DND-41 (cell line): ENCODE data around the gene TRIM47.

ENCODE experiments used
- ATAC-seq: fragments of 200-7000 bp; cut with Tn5 transposase; 3 replicates; pipeline ENCODE4 v1.9.1; 2021; ENCODE audit warnings: low read depth; ENCODE audit not compliant: insufficient read depth
- DNase-seq: peaks from one replicate; pipeline ENCODE4 v3.0.0-alpha.2; 2020
- H2AFZ ChIP-seq: 2 replicates; pipeline ENCODE4 v1.6.0; 2012; ENCODE audit warnings: low read depth, low read length
- H3K27ac ChIP-seq: 2 replicates; pipeline ENCODE4 v1.5.1; 2012; ENCODE audit warnings: low read length, inconsistent platforms
- H3K27me3 ChIP-seq: fragments of 200-600 bp; sonication (generic); 2 replicates; pipeline ENCODE4 v1.6.0; 2012; ENCODE audit warnings: low read length, mild to moderate bottlenecking, inconsistent platforms; ENCODE audit not compliant: insufficient read depth, poor library complexity
- H3K36me3 ChIP-seq: 2 replicates; pipeline ENCODE4 v1.5.1; 2012; ENCODE audit warnings: low read length, inconsistent platforms; ENCODE audit not compliant: insufficient read depth
- H3K4me1 ChIP-seq: 2 replicates; pipeline ENCODE4 v1.5.1; 2012; ENCODE audit warnings: mild to moderate bottlenecking, low read length; ENCODE audit not compliant: insufficient read depth
- H3K4me2 ChIP-seq: 2 replicates; pipeline ENCODE4 v1.6.0; 2012; ENCODE audit warnings: mild to moderate bottlenecking, moderate library complexity, low read length, inconsistent platforms; ENCODE audit not compliant: insufficient read depth
- H3K4me3 ChIP-seq, 2 experiments: fragments of 200-600 bp in 1 of 2; shearing (Covaris generic) in 1 of 2; 2 replicates each; pipeline ENCODE4 v1.5.1; 2012 to 2016; ENCODE audit warnings: inconsistent platforms in 2 of 2, low read length in 2 of 2, mild to moderate bottlenecking in 2 of 2, low read depth in 1 of 2, moderate library complexity in 1 of 2
- H3K79me2 ChIP-seq: 2 replicates; pipeline ENCODE4 v1.6.0; 2012; ENCODE audit warnings: low read length, inconsistent platforms; ENCODE audit not compliant: insufficient read depth
- H3K9ac ChIP-seq: 2 replicates; pipeline ENCODE4 v1.6.0; 2012; ENCODE audit warnings: low read depth, mild to moderate bottlenecking, inconsistent platforms, low read length, moderate library complexity
- H3K9me3 ChIP-seq: 2 replicates; pipeline ENCODE4 v1.5.1; 2012; ENCODE audit warnings: low read length, moderate library complexity, mild to moderate bottlenecking, inconsistent platforms; ENCODE audit not compliant: insufficient read depth, severe bottlenecking
- H4K20me1 ChIP-seq: 2 replicates; pipeline ENCODE4 v1.6.0; 2012; ENCODE audit warnings: low read length; ENCODE audit not compliant: insufficient read depth
- CTCF ChIP-seq: IDR thresholded peaks from 2 replicates; pipeline ENCODE4 v1.5.1; 2012; ENCODE audit warnings: borderline replicate concordance, low read length, moderate library complexity, mild to moderate bottlenecking; ENCODE audit not compliant: poor library complexity, severe bottlenecking; ENCODE audit errors: extremely low read depth
- EZH2 ChIP-seq: IDR thresholded peaks from 3 replicates; pipeline ENCODE4 v1.6.1; 2012; ENCODE audit warnings: borderline replicate concordance, low read depth, mild to moderate bottlenecking, moderate library complexity, low read length, inconsistent platforms; ENCODE audit not compliant: severe bottlenecking

Gene TRIM47

GRCh38 chr17:75922173-75922961, 44.0 kb upstream of the TRIM47 start:
- H3K4me2 ChIP-seq, result no peak overlapping the region
- no peak overlapping the region for H3K9ac ChIP-seq
- no peak for ATAC-seq

GRCh38 chr17:75921596-75921995, 43.2 kb upstream of the TRIM47 start:
- Histone ChIP-seq H3K9me3 (no peaks in the 10 kb centered on the region), H4K20me1 (no peaks in the 10 kb centered on the region), H3K27ac (no peak overlapping the region), H3K36me3 (peaks cover 42% of the 10 kb centered on the region), H3K4me2 (no peak overlapping the region), H2AFZ (no peak overlapping the region), H3K27me3 (no peaks in the 10 kb centered on the region), H3K4me1 (no peaks in the 10 kb centered on the region), H3K9ac (no peak overlapping the region), H3K79me2 (no peaks in the 10 kb centered on the region), H3K4me3 (no peak overlapping the region)
- no peak for TF ChIP-seq CTCF
- no peak for TF ChIP-seq EZH2
- DNase-seq, result no peak
- ATAC-seq, result no peak

More at GRCh38 chr17:75922173-75922961, 44.0 kb upstream of the TRIM47 start:
- Histone ChIP-seq H3K79me2 (no peaks in the 10 kb centered on the region), H3K27ac (no peak overlapping the region), H3K9me3 (no peaks in the 10 kb centered on the region), H3K27me3 (no peaks in the 10 kb centered on the region), H2AFZ (no peak overlapping the region), H3K36me3 (peaks cover 49% of the 10 kb centered on the region), H3K4me3 (no peak overlapping the region), H3K4me1 (no peaks in the 10 kb centered on the region), H4K20me1 (no peaks in the 10 kb centered on the region)
- no peak for DNase-seq
- no peak for TF ChIP-seq EZH2
- TF ChIP-seq CTCF, result no peak

- no peak overlapping the region for H3K27ac ChIP-seq
- no peaks in the 10 kb centered on the region for H4K20me1 ChIP-seq
- no peak for DNase-seq
- H3K4me1 ChIP-seq, result no peaks in the 10 kb centered on the region
- peaks cover 40% of the 10 kb centered on the region for H3K36me3 ChIP-seq
- no peak for ATAC-seq
- H3K9ac ChIP-seq, result no peak overlapping the region
- H3K4me3 ChIP-seq, result no peak overlapping the region
- H3K4me2 ChIP-seq, result no peak overlapping the region
- H3K27me3 ChIP-seq, result no peaks in the 10 kb centered on the region
- no peak for TF ChIP-seq CTCF
- no peak for TF ChIP-seq EZH2
- H3K9me3 ChIP-seq, result no peaks in the 10 kb centered on the region
- H2AFZ ChIP-seq, result no peak overlapping the region
- no peaks in the 10 kb centered on the region for H3K79me2 ChIP-seq
Observed at GRCh38 chr17:75920045-75920560, 41.7 kb upstream of the TRIM47 start.
